AG08395 (cell line): ENCODE measurements around the gene POLK.
"Not testable (repeated sequence)": the region's sequence is repeated elsewhere in the genome, so short reads cannot be mapped to it uniquely, and the experiment has no call there.

Experiments
- DNase-seq: peaks from one replicate; pipeline ENCODE4 v3.0.0; 2012; ENCODE audit warnings: mixed read lengths, low spot score

The POLK gene

GRCh38 chr5:75551471-75551870 lies 39.8 kb downstream of the POLK start:
- peak; percentile 38 for DNase-seq

DNA sequence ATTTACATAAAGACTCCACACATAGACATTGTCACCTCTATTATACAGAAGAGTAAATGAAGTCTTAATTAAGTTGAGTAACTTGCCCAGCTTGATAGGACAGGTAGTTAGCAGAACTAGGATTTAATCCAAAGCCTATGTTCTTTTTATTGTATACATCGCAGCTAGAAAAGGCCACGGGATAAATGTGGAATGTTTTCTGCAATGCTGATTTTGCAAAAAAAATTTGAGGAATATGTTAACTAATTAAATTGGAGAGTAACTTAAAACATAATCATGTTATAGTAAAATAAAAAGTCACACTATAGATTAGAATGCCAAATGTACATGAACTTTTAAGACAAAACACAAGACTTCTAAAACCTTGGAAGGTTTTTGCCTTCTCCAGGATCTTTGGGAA lies 41.1 kb downstream of the POLK start:
- DNase-seq: no peak

DNA sequence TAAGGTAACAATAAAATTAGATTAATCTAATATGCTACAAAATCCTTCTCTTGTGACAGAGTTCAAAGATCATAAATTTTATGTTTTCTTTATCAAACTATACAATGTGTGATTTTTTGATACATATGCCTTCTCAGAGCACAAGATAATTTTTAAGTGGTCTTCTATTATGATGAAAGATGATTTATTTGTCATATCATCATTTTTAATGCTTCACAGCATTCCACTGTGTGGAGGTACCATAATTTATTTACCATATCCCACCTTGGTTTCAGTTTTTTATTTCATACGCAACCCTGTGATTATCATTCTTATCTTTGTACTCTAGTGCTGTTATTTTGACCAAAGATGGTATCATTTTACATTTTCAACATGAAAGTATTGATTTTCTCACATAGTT lies 41.7 kb downstream of the POLK start:
- DNase-seq: no peak

DNA sequence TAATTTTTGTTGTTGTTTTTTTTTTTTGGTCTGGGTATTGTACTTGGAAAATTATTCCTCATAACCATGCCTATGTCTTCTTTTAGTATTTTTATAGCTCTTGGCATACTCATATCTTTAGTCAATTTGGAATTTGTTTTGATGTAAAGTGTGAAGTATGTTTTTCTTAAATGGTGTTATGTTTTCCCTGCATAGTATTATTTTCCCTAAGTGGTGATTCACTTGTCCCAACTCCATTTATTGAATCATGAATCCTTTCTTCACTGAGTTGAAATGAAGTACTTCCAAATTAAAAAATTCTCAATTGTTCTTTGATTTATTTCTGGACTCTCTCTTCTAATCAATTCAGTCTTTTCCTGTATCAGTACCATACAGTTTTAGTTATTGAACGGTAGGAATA lies 46.5 kb downstream of the POLK start:
- DNase-seq: no peak

DNA sequence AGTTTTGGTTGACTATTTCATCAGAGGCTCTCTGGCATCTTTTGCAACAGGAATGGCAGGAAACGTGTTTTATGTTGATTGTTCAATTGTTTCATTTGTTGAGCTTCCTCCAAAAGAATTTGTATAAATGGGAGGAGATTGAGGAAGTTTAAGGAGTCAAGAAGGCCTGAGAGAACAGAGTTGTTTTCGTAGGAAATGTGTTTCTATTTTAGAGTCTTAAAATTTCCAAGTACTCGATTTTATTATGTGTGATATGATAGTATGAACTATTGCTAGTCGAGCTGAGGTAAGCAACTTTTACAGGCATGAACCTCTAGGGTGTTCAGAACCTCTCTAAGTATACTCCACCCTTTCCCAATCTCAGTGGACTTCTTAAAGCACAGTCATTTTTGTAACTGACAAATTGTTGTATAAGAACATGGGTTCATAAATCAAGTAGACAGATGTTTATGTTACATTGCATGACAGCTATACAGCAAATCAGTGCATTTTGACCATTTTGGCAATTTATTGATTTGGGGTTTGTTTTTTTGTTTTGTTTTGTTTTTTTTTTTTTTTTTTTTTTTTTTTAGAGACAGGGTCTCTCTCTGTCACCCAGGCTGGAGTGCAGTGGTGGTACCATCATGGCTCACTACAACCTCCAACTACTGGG lies 47.4 kb downstream of the POLK start:
- DNase-seq: peak; percentile 9

- not testable (repeated sequence) for DNase-seq
These were observed 49.0 kb downstream of the POLK start for GRCh38 chr5:75560655-75561054.

- DNase-seq: not testable (repeated sequence)
These were observed 54.5 kb downstream of the POLK start for GRCh38 chr5:75565991-75566709.

DNA sequence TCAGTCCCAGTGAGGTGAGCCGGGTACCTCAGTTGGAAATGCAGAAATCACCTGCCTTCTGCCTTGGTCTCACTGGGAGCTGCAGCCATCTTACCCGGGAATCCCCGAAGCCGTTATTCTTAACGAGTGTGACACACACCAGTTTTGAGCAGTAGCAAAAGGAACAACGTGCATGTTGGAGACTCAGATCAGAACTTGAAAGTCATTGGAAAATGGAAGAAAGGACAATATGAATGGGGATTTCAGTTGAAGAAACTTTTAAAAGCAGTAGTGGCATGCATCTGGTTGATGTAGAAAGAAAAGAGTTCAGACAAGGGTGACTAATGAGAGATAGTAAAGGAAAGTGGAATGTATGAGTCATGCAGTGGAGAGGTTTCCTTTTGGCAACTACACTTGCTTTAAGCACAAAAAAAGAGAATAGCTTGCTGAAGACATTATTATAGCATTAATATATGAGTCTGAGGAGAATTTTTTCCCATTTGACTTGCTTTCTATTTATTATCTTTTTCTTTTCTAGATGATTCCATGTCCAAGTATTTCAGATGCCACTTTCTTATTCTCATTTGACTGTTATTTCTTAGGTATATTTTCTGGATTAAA lies 55.1 kb downstream of the POLK start:
- DNase-seq: peak; percentile 92

GRCh38 chr5:75567710-75568109 lies 56.0 kb downstream of the POLK start:
- peak; percentile 7 for DNase-seq

- DNase-seq: no peak
These were observed 56.5 kb downstream of the POLK start for GRCh38 chr5:75568202-75568601.

DNA sequence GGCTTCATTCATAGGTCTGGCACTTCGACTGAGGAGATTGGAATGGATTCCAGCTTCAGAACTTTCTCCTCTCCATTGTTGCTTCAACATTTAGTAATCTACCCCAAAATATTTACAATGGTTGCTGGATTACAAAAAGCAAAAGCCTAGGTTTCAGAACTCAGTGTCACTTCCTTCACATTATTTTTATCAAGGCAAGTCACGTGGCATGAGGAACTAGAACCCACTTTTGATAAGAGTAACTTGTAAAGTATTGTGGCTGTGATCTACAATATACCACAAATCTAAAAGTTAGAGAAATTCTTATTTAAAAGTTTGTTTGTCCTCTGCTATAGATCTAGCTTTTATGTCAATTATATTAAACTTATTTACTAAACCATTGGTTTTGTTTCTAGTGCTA lies 59.9 kb downstream of the POLK start:
- DNase-seq: no peak

- no peak for DNase-seq
These were observed 63.1 kb downstream of the POLK start for GRCh38 chr5:75574791-75575190.

DNA sequence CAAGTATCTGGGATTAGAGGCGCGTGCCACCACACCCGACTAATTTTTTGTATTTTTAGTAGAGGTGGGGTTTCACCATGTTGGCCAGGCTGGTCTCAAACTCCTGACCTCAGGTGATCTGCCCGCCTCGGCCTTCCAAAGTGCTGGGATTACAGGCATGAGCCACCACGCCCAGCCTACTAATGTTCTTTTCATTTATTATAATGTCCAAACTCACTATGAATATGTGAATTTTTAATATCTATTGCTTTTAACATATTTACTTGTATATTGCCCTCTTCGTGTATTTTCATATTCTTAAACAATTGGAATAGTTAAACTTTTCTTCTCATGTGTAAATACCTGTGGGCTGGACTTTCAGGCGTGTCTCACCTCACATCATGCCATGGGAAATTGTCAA lies 66.6 kb downstream of the POLK start:
- not testable (repeated sequence) for DNase-seq

- DNase-seq: no peak
These were observed 73.0 kb downstream of the POLK start for GRCh38 chr5:75584641-75585040.

GRCh38 chr5:75588666-75589065 lies 77.0 kb downstream of the POLK start:
- no peak for DNase-seq

DNA sequence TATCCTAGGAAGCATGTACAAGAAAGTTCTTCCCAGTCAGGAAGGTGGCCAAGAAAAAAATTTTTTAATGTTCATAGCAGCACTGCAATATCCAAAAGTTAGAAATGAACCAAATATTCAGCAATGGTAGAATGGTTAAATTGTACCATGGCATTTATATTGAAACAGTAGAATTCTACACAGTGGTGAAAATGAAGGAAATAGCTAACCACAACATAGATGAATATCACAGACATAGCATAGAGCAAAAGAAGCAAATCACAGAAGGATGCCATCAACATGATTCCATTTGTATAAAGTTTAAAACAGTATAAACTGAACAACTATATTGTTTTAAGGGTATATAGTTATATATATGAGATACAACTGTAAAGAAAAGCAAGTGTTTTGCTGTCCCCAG lies 88.8 kb downstream of the POLK start:
- DNase-seq: no peak

GRCh38 chr5:75601567-75601966 lies 89.9 kb downstream of the POLK start:
- DNase-seq: no peak

GRCh38 chr5:75601996-75602395 lies 90.3 kb downstream of the POLK start:
- no peak for DNase-seq

DNA sequence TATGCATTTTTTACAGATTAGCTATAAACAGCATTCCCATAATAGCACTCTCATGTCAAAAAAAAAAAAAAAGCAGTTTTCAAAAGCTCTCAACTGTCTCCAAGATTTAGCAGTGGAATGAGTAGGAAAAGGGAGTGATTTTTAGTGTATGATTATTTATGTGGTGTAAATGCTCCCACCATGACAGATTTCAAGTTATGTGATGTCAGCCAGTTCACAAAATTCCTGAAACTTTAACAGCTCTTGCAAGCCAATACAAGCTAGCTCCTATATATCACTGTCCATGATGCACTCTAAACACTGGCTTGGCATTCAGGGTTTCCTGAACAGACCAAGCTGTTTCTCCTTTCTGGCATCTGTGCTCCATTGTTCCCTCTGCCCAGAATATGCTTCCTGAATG lies 91.7 kb downstream of the POLK start:
- no peak for DNase-seq

- no peak for DNase-seq
These were observed 92.1 kb downstream of the POLK start for GRCh38 chr5:75603821-75604220.

DNA sequence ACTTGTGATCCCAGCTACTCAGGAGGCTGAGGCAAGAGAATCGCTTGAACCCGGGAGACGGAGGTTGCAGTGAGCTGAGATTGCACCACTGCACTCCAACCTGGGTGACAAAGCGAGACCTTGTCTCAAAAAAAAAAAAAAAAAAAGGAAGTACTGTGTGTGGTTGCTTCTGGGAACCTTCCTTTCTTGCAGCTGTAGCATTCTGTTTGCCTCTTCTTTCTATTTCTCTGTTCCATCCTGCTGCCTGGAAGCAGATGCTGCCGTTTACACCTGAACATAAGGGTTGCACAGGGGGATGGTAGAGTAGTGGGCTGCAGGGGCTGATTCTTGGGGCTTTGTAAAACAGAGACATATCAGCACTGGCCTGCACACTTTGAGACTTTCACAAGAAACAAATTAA lies 95.7 kb downstream of the POLK start:
- DNase-seq: not testable (repeated sequence)

DNA sequence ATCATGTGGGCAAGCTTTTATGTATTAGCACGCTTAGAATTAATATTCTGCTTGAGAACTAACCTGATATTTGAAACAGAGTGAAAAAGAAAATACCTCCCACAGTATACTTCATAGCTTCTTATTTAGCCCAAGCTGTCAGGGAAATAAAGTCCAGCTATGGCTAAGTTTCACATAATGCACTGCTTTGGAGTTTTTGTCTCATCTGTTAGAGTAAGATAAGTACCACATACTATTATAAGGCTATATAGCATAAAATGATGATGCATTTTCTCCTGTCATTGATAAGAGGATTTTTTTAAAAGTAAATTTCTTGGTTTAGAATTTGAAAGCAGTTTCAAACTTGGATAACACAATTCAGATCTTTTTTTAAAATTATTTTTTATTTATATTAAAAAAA lies 97.2 kb downstream of the POLK start:
- no peak for DNase-seq

DNA sequence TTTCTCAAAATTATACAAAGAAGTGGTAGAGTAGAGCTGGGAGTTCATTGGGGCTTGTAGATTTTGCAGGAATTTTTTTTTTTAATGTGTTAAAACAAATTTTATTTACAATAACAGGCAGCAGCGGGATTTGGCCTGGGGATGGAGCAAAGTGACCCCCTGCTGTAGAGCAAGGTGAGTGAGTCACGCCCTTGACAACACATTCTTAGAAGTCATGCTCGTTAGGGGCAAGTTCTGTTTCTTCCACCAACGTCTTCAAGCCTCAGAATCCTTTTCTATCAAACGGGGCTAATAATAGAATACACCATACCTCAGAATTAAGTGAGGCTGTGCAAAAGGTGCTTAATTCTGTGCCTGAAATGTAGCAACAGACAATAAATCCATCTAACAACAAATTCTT lies 98.5 kb downstream of the POLK start:
- DNase-seq: no peak
